NCI-H748 (cell line): ENCODE data around the gene RHBG.
"Not testable (repeated sequence)": the region's sequence is repeated elsewhere in the genome, so short reads cannot be mapped to it uniquely, and the experiment has no call there.

Experiments used
- DNase-seq: peaks from one replicate; lab custom pipeline; 2025; ENCODE audit not compliant: unreplicated experiment; lab: John Stamatoyannopoulos, UW

Gene RHBG, protein sequence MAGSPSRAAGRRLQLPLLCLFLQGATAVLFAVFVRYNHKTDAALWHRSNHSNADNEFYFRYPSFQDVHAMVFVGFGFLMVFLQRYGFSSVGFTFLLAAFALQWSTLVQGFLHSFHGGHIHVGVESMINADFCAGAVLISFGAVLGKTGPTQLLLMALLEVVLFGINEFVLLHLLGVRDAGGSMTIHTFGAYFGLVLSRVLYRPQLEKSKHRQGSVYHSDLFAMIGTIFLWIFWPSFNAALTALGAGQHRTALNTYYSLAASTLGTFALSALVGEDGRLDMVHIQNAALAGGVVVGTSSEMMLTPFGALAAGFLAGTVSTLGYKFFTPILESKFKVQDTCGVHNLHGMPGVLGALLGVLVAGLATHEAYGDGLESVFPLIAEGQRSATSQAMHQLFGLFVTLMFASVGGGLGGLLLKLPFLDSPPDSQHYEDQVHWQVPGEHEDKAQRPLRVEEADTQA

GRCh38 chr1:156368889-156369684, at the start of gene RHBG:
Gene RHBG, plus strand, starts transcription at chr1:156369211. Its CDS starts 39 bp downstream, at chr1:156369250.
- peak; percentile 69 for DNase-seq

- peak; percentile 9 for DNase-seq
Observed at GRCh38 chr1:156319664-156320063, 49.3 kb upstream of the RHBG start.

- no peak for DNase-seq
Observed at GRCh38 chr1:156320560-156320959, 48.5 kb upstream of the RHBG start.

- not testable (repeated sequence) for DNase-seq
Observed at GRCh38 chr1:156323179-156323578, 45.8 kb upstream of the RHBG start.

- DNase-seq, result no peak
Observed at GRCh38 chr1:156336242-156336641, 32.8 kb upstream of the RHBG start.

- DNase-seq, result no peak
Observed at GRCh38 chr1:156337052-156337887, 31.7 kb upstream of the RHBG start.

- DNase-seq, result no peak
Observed at GRCh38 chr1:156337888-156338179, 31.2 kb upstream of the RHBG start.

- DNase-seq, result peak; percentile 99
Observed at GRCh38 chr1:156338180-156338976, 30.6 kb upstream of the RHBG start, which contains the start of the genes CCT3 and TSACC. Gene CCT3, minus strand, starts transcription at chr1:156338292. Its CDS starts 108 bp downstream, at chr1:156338184. Gene TSACC, plus strand, starts transcription at chr1:156338526. Its CDS starts 1,232 bp downstream, at chr1:156339758.

GRCh38 chr1:156342166-156342955, 26.6 kb upstream of the RHBG start:
- no peak for DNase-seq

- no peak for DNase-seq
Observed at GRCh38 chr1:156344409-156344808, 24.6 kb upstream of the RHBG start.

GRCh38 chr1:156346035-156346434, 23.0 kb upstream of the RHBG start:
- DNase-seq, result not testable (repeated sequence)

DNA sequence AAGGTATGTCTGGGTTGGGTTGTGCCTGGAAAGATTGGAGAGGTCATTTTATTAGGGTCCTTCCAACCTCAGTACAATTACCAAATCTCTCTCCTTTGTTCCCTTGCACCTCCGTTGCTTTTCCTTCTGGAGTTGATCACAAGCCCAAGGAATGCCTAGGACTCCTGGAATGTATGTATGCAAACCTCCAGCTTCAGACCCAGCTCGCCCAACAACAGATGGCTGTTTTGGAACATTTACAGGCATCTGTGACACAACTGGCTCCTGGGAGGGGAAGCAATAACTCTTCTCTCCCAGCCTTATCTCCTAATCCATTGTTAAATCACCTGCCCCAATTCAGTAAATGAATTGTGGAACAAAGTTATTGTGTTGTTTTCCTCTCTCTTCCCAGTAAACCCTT, 22.4 kb upstream of the RHBG start:
- DNase-seq, result no peak

- no peak for DNase-seq
Observed at GRCh38 chr1:156347331-156347730, 21.7 kb upstream of the RHBG start.

GRCh38 chr1:156352481-156352880, 16.5 kb upstream of the RHBG start:
- DNase-seq, result not testable (repeated sequence)

- peak; percentile 20 for DNase-seq
Observed at GRCh38 chr1:156356262-156356874, 12.6 kb upstream of the RHBG start.

DNA sequence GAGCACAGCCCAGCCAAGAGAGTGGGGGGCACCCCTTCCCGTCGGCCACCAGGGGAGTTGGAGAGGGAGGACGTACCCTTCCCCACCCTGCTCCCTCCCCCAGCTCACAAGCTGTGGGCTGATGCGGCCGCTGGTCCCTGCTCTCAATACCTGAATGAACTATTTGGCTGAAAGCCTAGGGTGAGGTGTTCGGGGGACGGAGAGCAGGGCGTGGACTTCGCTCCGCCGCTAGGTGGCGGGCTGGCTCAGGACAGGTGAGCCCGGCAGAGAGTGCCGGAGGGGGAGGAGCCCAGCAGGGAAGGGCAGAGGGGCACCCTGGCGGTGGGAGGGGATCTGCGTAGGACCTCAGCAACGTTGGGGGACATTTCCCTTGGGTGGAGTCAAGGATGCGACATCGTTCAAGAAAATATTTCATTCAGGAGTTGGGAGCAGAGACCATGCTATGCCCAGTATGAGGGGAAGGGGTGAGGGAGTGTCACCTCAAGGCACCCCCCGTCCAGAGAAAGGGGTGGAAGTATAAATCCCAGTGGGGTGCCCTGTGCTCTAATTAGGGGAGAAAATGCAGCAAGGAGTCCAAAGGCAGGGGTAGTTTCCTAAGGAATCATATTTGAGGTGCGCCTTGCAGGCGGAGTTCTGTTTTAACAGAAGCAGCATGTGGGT, 12.0 kb upstream of the RHBG start:
- peak; percentile 90 for DNase-seq

DNA sequence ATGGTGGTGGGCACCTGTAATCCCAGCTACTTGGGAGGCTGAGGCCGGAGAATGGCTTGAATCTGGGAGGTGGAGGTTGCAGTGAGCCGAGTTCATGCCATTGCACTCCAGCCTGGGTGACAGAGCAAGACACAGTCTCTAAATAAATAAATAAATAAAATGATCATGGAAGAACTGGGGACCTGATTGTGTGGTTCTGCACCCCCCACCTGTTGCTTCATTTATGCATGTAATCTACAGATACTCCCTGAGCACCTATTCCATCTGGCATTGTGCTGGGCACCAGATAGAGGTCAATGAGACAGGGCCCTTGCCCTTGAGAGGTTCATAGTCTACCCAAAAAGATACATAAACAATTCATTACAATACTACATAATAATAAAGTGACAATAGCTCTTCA, 11.0 kb upstream of the RHBG start:
- no peak for DNase-seq

- peak; percentile 16 for DNase-seq
Observed at GRCh38 chr1:156358641-156359040, 10.4 kb upstream of the RHBG start.

GRCh38 chr1:156359249-156359648, 9.8 kb upstream of the RHBG start:
- no peak for DNase-seq
